Ascending aorta (tissue), 2 donors: ENCODE data around the gene PTPRN2. TPM values are rescaled to one million over a fixed set of nuclear protein-coding genes. Genes with fewer than 3 reads are reported as not detected.

Experiments used
- DNase-seq, 2 donors: peaks; one replicate each; pipeline ENCODE4 v3.0.0-alpha.2; 2019; ENCODE audit warnings: low spot score in 2 of 2
- H3K27ac ChIP-seq, 2 donors: fragments of 200-600 bp; sonication (generic); one replicate each; pipeline ENCODE4 v1.5.1; 2016 to 2017; ENCODE audit warnings: mild to moderate bottlenecking in 1 of 2
- H3K27me3 ChIP-seq: fragments of 200-600 bp; sonication (generic); one replicate; pipeline ENCODE4 v1.5.1; 2017
- H3K36me3 ChIP-seq, 2 donors: fragments of 200-600 bp; sonication (generic); one replicate each; pipeline ENCODE4 v1.5.1; 2016
- H3K4me1 ChIP-seq, 2 donors: fragments of 200-600 bp; sonication (generic); one replicate each; pipeline ENCODE4 v1.5.1; 2016 to 2017; ENCODE audit warnings: mild to moderate bottlenecking in 1 of 2
- H3K4me3 ChIP-seq, 2 donors: fragments of 200-600 bp; sonication (generic); one replicate each; pipeline ENCODE4 v1.5.1; 2016 to 2017; ENCODE audit warnings: mild to moderate bottlenecking in 1 of 2
- H3K9me3 ChIP-seq, 2 donors: fragments of 200-600 bp; sonication (generic); one replicate each; pipeline ENCODE4 v1.5.1; 2016
- intact Hi-C: fragments of 100-400 bp; cut with DNase I; formaldehyde crosslinking; loops from one replicate; pipeline ENCODE4 v1.15.1; 2023
- total RNA-seq: library from RNA; depleted of rRNA; stranded (reverse); fragments of >200 nt; gene quantifications from one replicate; pipeline ENCODE4 v1.1.0, GENCODE V29; 2016
- TF ChIP-seq, protein P1 (sequence below), 3 experiments: fragments of 200-600 bp in 2 of 3; fragments of 450-650 bp in 1 of 3; sonication (generic) in 2 of 3; IDR thresholded peaks; one replicate each; pipeline ENCODE4 v1.5.1; 2016 to 2019; ENCODE audit warnings: antibody characterized with exemption in 3 of 3, mild to moderate bottlenecking in 1 of 3, moderate library complexity in 1 of 3

Gene PTPRN2
- total RNA-seq, 1 donor from 2014 or later, result 7.3 TPM

GRCh38 chr7:157524731-157525130 lies 1062.9 kb downstream of the PTPRN2 start:
- Histone ChIP-seq H3K9me3 (no peaks in the 10 kb centered on the region), H3K4me1 (no peaks in the 10 kb centered on the region), H3K27me3 (no peaks in the 10 kb centered on the region), H3K36me3 (no peaks in the 10 kb centered on the region), H3K27ac (no peak overlapping the region), H3K4me3 (no peak overlapping the region)
- TF ChIP-seq, protein P1, sequence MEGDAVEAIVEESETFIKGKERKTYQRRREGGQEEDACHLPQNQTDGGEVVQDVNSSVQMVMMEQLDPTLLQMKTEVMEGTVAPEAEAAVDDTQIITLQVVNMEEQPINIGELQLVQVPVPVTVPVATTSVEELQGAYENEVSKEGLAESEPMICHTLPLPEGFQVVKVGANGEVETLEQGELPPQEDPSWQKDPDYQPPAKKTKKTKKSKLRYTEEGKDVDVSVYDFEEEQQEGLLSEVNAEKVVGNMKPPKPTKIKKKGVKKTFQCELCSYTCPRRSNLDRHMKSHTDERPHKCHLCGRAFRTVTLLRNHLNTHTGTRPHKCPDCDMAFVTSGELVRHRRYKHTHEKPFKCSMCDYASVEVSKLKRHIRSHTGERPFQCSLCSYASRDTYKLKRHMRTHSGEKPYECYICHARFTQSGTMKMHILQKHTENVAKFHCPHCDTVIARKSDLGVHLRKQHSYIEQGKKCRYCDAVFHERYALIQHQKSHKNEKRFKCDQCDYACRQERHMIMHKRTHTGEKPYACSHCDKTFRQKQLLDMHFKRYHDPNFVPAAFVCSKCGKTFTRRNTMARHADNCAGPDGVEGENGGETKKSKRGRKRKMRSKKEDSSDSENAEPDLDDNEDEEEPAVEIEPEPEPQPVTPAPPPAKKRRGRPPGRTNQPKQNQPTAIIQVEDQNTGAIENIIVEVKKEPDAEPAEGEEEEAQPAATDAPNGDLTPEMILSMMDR (IDR thresholded peaks at IDR 0.05), result no peak
- intact Hi-C loops, result no loop called here
- no peak for DNase-seq

DNA sequence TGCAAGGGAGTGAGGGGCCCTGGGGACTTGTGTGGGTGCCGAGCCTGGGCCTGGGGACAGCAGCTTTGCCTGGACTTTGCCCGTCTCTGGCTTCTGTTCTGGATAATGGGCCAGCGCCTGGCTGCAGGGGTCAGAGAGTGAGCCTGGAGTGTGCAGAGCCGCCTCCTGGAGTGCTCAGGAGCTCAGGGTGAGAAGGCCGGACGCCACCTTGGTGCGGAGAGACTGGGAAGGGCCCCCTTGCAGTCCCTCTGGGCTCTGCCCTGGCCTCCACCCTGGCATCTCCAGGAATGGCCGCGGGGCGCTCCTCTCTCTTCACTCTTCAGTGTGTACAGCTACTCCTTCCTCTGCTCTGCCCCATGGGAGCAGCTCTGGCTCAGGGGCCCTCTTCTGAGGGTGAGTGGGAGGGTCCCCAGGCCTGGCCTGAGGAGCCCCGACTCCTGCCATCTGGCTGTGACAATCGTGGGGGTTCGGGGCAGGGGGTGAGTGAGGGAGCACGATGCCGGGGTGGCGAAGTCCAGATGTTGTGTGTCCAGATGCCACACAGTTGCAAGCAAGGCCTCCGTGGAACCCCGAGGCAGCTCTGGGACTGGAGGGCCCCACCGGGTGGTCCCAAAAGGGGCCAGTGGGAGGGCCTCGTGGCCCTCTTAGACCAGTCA lies 1063.7 kb downstream of the PTPRN2 start:
- Histone ChIP-seq H3K36me3 (no peaks in the 10 kb centered on the region), H3K27me3 (no peaks in the 10 kb centered on the region), H3K27ac (no peak overlapping the region), H3K4me1 (no peaks in the 10 kb centered on the region), H3K9me3 (no peaks in the 10 kb centered on the region), H3K4me3 (no peak overlapping the region)
- intact Hi-C loops, result no loop called here
- peak in 1 of 2 donors; percentile 49 for DNase-seq
- TF ChIP-seq, protein P1 (IDR thresholded peaks at IDR 0.05), result no peak

GRCh38 chr7:157523371-157523765 lies 1064.3 kb downstream of the PTPRN2 start:
- H3K27ac ChIP-seq, result no peak overlapping the region
- intact Hi-C loops, result no loop called here
- H3K36me3 ChIP-seq, result no peaks in the 10 kb centered on the region
- H3K4me3 ChIP-seq, result no peak overlapping the region
- H3K27me3 ChIP-seq, result no peaks in the 10 kb centered on the region
- no peaks in the 10 kb centered on the region for H3K9me3 ChIP-seq
- DNase-seq, result peak in 1 of 2 donors; percentile 53
- TF ChIP-seq, protein P1 (IDR thresholded peaks at IDR 0.05), result no peak
- H3K4me1 ChIP-seq, result no peaks in the 10 kb centered on the region

GRCh38 chr7:157522954-157523353 lies 1064.7 kb downstream of the PTPRN2 start:
- no peak for DNase-seq

GRCh38 chr7:157522189-157522588 lies 1065.4 kb downstream of the PTPRN2 start:
- Histone ChIP-seq H3K9me3 (no peaks in the 10 kb centered on the region), H3K36me3 (no peaks in the 10 kb centered on the region), H3K4me3 (no peak overlapping the region), H3K4me1 (no peaks in the 10 kb centered on the region), H3K27me3 (no peaks in the 10 kb centered on the region), H3K27ac (no peak overlapping the region)
- intact Hi-C loops, result no loop called here
- TF ChIP-seq, protein P1 (IDR thresholded peaks at IDR 0.05), result no peak
- no peak for DNase-seq

More at GRCh38 chr7:157522954-157523353, 1064.7 kb downstream of the PTPRN2 start:
- TF ChIP-seq, protein P1 (IDR thresholded peaks at IDR 0.05), result no peak
- Histone ChIP-seq H3K9me3 (no peaks in the 10 kb centered on the region), H3K27ac (no peak overlapping the region), H3K36me3 (no peaks in the 10 kb centered on the region), H3K27me3 (no peaks in the 10 kb centered on the region), H3K4me3 (no peak overlapping the region), H3K4me1 (no peaks in the 10 kb centered on the region)
- intact Hi-C loops, result no loop called here
